MG63 (cell line): ENCODE results near the gene DYNLL1. TPM values are rescaled to one million over a fixed set of nuclear protein-coding genes. Genes with fewer than 3 reads are reported as not detected.
A peak's percentile ranks its signal among the peaks of the same experiment; 100 is the strongest.

Source experiments
- DNase-seq: peaks from one replicate; pipeline ENCODE4 v3.0.0-alpha.2; 2020
- H3K27me3 ChIP-seq: fragments of 250-450 bp; sonication (Bioruptor Pico); 2 replicates; pipeline ENCODE4 v1.5.1; 2020; ENCODE audit warnings: mild to moderate bottlenecking, moderate library complexity
- H3K36me3 ChIP-seq: fragments of 250-450 bp; sonication (Bioruptor Pico); 2 replicates; pipeline ENCODE4 v1.5.1; 2020; ENCODE audit warnings: mild to moderate bottlenecking, moderate library complexity
- H3K4me3 ChIP-seq: fragments of 250-450 bp; sonication (Bioruptor Pico); 2 replicates; pipeline ENCODE4 v1.5.1; 2020; ENCODE audit warnings: mild to moderate bottlenecking, moderate library complexity
- H3K9me3 ChIP-seq: fragments of 250-450 bp; sonication (Bioruptor Pico); 2 replicates; pipeline ENCODE4 v1.5.1; 2020; ENCODE audit warnings: mild to moderate bottlenecking, moderate library complexity
- total RNA-seq: library from RNA; depleted of rRNA; stranded (reverse); fragments of >200 nt; shearing (Covaris generic); gene quantifications from 2 replicates; pipeline ENCODE4 v1.2.3, GENCODE V29; 2014; ENCODE audit warnings: low replicate concordance; rRNA removed

Gene DYNLL1
- total RNA-seq, 1 experiment from 2014 or later, result 472 TPM

GRCh38 chr12:120532701-120533238, 36.9 kb downstream of the DYNLL1 start:
- DNase-seq, result no peak
- no peaks in the 10 kb centered on the region for H3K9me3 ChIP-seq
- peaks cover 25% of the 10 kb centered on the region for H3K36me3 ChIP-seq
- H3K4me3 ChIP-seq, result no peak overlapping the region
- no peaks in the 10 kb centered on the region for H3K27me3 ChIP-seq

GRCh38 chr12:120534203-120534702, 38.3 kb downstream of the DYNLL1 start, which contains the start of gene RNF10:
Gene RNF10 (plus strand): TSS chr12:120534356. CDS start chr12:120534812, 456 bp downstream.
- peak; percentile 55 for DNase-seq
- peaks cover 31% of the 10 kb centered on the region for H3K36me3 ChIP-seq
- H3K9me3 ChIP-seq, result no peaks in the 10 kb centered on the region
- H3K27me3 ChIP-seq, result no peaks in the 10 kb centered on the region
- peak within 1 kb of the TSS; percentile 83 for H3K4me3 ChIP-seq

GRCh38 chr12:120534703-120535655, 39.1 kb downstream of the DYNLL1 start:
- peak; percentile 62 for DNase-seq
- no peaks in the 10 kb centered on the region for H3K9me3 ChIP-seq
- H3K4me3 ChIP-seq, result peak overlapping the region; percentile 83
- H3K36me3 ChIP-seq, result peaks cover 31% of the 10 kb centered on the region
- H3K27me3 ChIP-seq, result no peaks in the 10 kb centered on the region

GRCh38 chr12:120536064-120536791, 40.3 kb downstream of the DYNLL1 start:
- H3K27me3 ChIP-seq, result no peaks in the 10 kb centered on the region
- no peak for DNase-seq
- no peaks in the 10 kb centered on the region for H3K9me3 ChIP-seq
- H3K4me3 ChIP-seq, result peak overlapping the region; percentile 83
- peaks cover 36% of the 10 kb centered on the region for H3K36me3 ChIP-seq

GRCh38 chr12:120537856-120538220, 41.9 kb downstream of the DYNLL1 start:
- Histone ChIP-seq H3K4me3 (no peak overlapping the region), H3K9me3 (no peaks in the 10 kb centered on the region), H3K36me3 (peaks cover 45% of the 10 kb centered on the region), H3K27me3 (no peaks in the 10 kb centered on the region)
- DNase-seq, result no peak

GRCh38 chr12:120538281-120539156, 42.6 kb downstream of the DYNLL1 start:
- Histone ChIP-seq H3K4me3 (no peak overlapping the region), H3K27me3 (no peaks in the 10 kb centered on the region), H3K9me3 (no peaks in the 10 kb centered on the region), H3K36me3 (peaks cover 51% of the 10 kb centered on the region)
- peak; percentile 72 for DNase-seq

- Histone ChIP-seq H3K27me3 (no peaks in the 10 kb centered on the region), H3K9me3 (no peaks in the 10 kb centered on the region), H3K36me3 (peaks cover 53% of the 10 kb centered on the region), H3K4me3 (no peak overlapping the region)
- DNase-seq, result peak; percentile 45
Measured at GRCh38 chr12:120539303-120539702, 43.4 kb downstream of the DYNLL1 start.

GRCh38 chr12:120540445-120540844, 44.5 kb downstream of the DYNLL1 start:
- H3K36me3 ChIP-seq, result peaks cover 54% of the 10 kb centered on the region
- H3K4me3 ChIP-seq, result no peak overlapping the region
- no peaks in the 10 kb centered on the region for H3K27me3 ChIP-seq
- H3K9me3 ChIP-seq, result no peaks in the 10 kb centered on the region
- no peak for DNase-seq

GRCh38 chr12:120542166-120542565, 46.3 kb downstream of the DYNLL1 start:
- no peaks in the 10 kb centered on the region for H3K9me3 ChIP-seq
- H3K27me3 ChIP-seq, result no peaks in the 10 kb centered on the region
- no peak overlapping the region for H3K4me3 ChIP-seq
- no peak for DNase-seq
- peaks cover 54% of the 10 kb centered on the region for H3K36me3 ChIP-seq

GRCh38 chr12:120544691-120545090, 48.8 kb downstream of the DYNLL1 start:
- no peaks in the 10 kb centered on the region for H3K27me3 ChIP-seq
- H3K4me3 ChIP-seq, result no peak overlapping the region
- peaks cover 62% of the 10 kb centered on the region for H3K36me3 ChIP-seq
- DNase-seq, result no peak
- no peaks in the 10 kb centered on the region for H3K9me3 ChIP-seq

GRCh38 chr12:120546050-120546386, 50.1 kb downstream of the DYNLL1 start:
- Histone ChIP-seq H3K36me3 (peaks cover 58% of the 10 kb centered on the region), H3K9me3 (no peaks in the 10 kb centered on the region), H3K4me3 (no peak overlapping the region), H3K27me3 (no peaks in the 10 kb centered on the region)
- DNase-seq, result no peak

Other genes with a start within 250 kb of the DYNLL1 start
- 6.4 and 11.5 TPM in 2 replicates for gene PXN, start 230.4 kb upstream of the DYNLL1 start, total RNA-seq
- gene RNU4-2, start 204.2 kb upstream of the DYNLL1 start, total RNA-seq, result not detected in 2 replicates
- gene RNU4-1, start 202.9 kb upstream of the DYNLL1 start, total RNA-seq, result not detected in 2 replicates
- 0.33 TPM in 1 of 2 replicates, not detected in the other for gene SIRT4, start 193.8 kb upstream of the DYNLL1 start, total RNA-seq
- gene PLA2G1B, start 168.3 kb upstream of the DYNLL1 start, total RNA-seq, result not detected in 2 replicates
- not detected in 2 replicates for gene MSI1, start 126.9 kb upstream of the DYNLL1 start, total RNA-seq
- gene COX6A1, start 58.0 kb upstream of the DYNLL1 start, total RNA-seq, result 359 and 816 TPM in 2 replicates
- 40.3 and 41.4 TPM in 2 replicates for gene TRIAP1, start 49.7 kb upstream of the DYNLL1 start, total RNA-seq
- 14.8 and 15.5 TPM in 2 replicates for gene GATC, start 49.7 kb upstream of the DYNLL1 start, total RNA-seq
- gene SRSF9, start 26.4 kb upstream of the DYNLL1 start, total RNA-seq, result 332 and 366 TPM in 2 replicates
- 17.1 and 27.0 TPM in 2 replicates for gene COQ5, start 33.0 kb downstream of the DYNLL1 start, total RNA-seq
- 64.1 and 102 TPM in 2 replicates for gene RNF10, start 38.2 kb downstream of the DYNLL1 start, total RNA-seq
- 38.0 and 66.2 TPM in 2 replicates for gene POP5, start 85.3 kb downstream of the DYNLL1 start, total RNA-seq
- gene CABP1, start 144.5 kb downstream of the DYNLL1 start, total RNA-seq, result not detected in 2 replicates
- gene MLEC, start 191.0 kb downstream of the DYNLL1 start, total RNA-seq, result 128 and 143 TPM in 2 replicates
- 30.8 and 43.8 TPM in 2 replicates for gene UNC119B, start 214.3 kb downstream of the DYNLL1 start, total RNA-seq
- gene ACADS, start 229.7 kb downstream of the DYNLL1 start, total RNA-seq, result 6.4 and 7.5 TPM in 2 replicates